ENCODE results near the gene ABCF1. TPM values are rescaled to one million over a fixed set of nuclear protein-coding genes. Genes with fewer than 3 reads are reported as not detected.

Gene ABCF1
- total RNA-seq, 2 donors from 2014 or later: 42.3 to 49.2 TPM

- Histone ChIP-seq H3K4me1 (replicated peaks) (no peaks in the 10 kb centered on the region), H3K27ac (no peak overlapping the region), H3K4me3 (no peak overlapping the region), H3K9me3 (no peaks in the 10 kb centered on the region), H3K27me3 (replicated peaks; ENCODE audit: insufficient read depth) (no peaks in the 10 kb centered on the region), H3K36me3 (peaks cover 30 to 33% of the 10 kb centered on the region in 2 donors)
- 66% methylated on average over 10 of the region's 10 CpGs for WGBS
- TF ChIP-seq CTCF (IDR thresholded peaks at IDR 0.05) (no peak), POLR2A (IDR thresholded peaks at IDR 0.05) (no peak), POLR2AphosphoS5 (IDR thresholded peaks at IDR 0.05) (no peak)
- DNase-seq (ENCODE audit: low spot score): no peak
- intact Hi-C loops (cut with DNase I): no loop called here
These were observed 29.3 kb downstream of the ABCF1 start for GRCh38 chr6:30600451-30600961.

GRCh38 chr6:30601436-30601814 lies 30.2 kb downstream of the ABCF1 start:
- 59% methylated on average over 6 of the region's 6 CpGs for WGBS
- H3K27ac ChIP-seq: no peak overlapping the region
- H3K27me3 ChIP-seq (replicated peaks; ENCODE audit: insufficient read depth): no peaks in the 10 kb centered on the region
- intact Hi-C loops (cut with DNase I): no loop called here
- H3K36me3 ChIP-seq: peaks cover 37 to 40% of the 10 kb centered on the region in 2 donors
- no peak overlapping the region for H3K4me3 ChIP-seq
- H3K9me3 ChIP-seq: no peaks in the 10 kb centered on the region
- no peak for TF ChIP-seq CTCF (IDR thresholded peaks at IDR 0.05)
- no peak for TF ChIP-seq POLR2AphosphoS5 (IDR thresholded peaks at IDR 0.05)
- TF ChIP-seq POLR2A (IDR thresholded peaks at IDR 0.05): no peak
- no peaks in the 10 kb centered on the region for H3K4me1 ChIP-seq (replicated peaks)
- DNase-seq (ENCODE audit: low spot score): no peak

- H3K27ac ChIP-seq: no peak overlapping the region
- no peak for DNase-seq (ENCODE audit: low spot score)
- intact Hi-C loops (cut with DNase I): no loop called here
- no peaks in the 10 kb centered on the region for H3K9me3 ChIP-seq
- WGBS: 93% methylated on average over 39 of the region's 39 CpGs
- H3K27me3 ChIP-seq (replicated peaks; ENCODE audit: insufficient read depth): no peaks in the 10 kb centered on the region
- peaks cover 37 to 44% of the 10 kb centered on the region in 2 donors for H3K36me3 ChIP-seq
- H3K4me1 ChIP-seq (replicated peaks): no peaks in the 10 kb centered on the region
- TF ChIP-seq CTCF (IDR thresholded peaks at IDR 0.05): no peak
- no peak for TF ChIP-seq POLR2A (IDR thresholded peaks at IDR 0.05)
- TF ChIP-seq POLR2AphosphoS5 (IDR thresholded peaks at IDR 0.05): no peak
- no peak overlapping the region for H3K4me3 ChIP-seq
These were observed 30.8 kb downstream of the ABCF1 start for GRCh38 chr6:30601815-30602641.

GRCh38 chr6:30603961-30604360 lies 32.7 kb downstream of the ABCF1 start:
- Histone ChIP-seq H3K4me3 (no peak overlapping the region), H3K27me3 (replicated peaks; ENCODE audit: insufficient read depth) (no peaks in the 10 kb centered on the region), H3K27ac (no peak overlapping the region), H3K36me3 (peaks cover 37 to 44% of the 10 kb centered on the region in 2 donors), H3K9me3 (no peaks in the 10 kb centered on the region), H3K4me1 (replicated peaks) (no peaks in the 10 kb centered on the region)
- intact Hi-C loops (cut with DNase I): no loop called here
- no peak for DNase-seq (ENCODE audit: low spot score)
- 96% methylated on average over 13 of the region's 13 CpGs for WGBS
- TF ChIP-seq POLR2AphosphoS5 (IDR thresholded peaks at IDR 0.05) (no peak), CTCF (IDR thresholded peaks at IDR 0.05) (no peak), POLR2A (IDR thresholded peaks at IDR 0.05) (no peak)

- 81% methylated on average over 4 of the region's 4 CpGs for WGBS
- intact Hi-C loops (cut with DNase I): no loop called here
- no peak overlapping the region for H3K27ac ChIP-seq
- no peaks in the 10 kb centered on the region for H3K27me3 ChIP-seq (replicated peaks; ENCODE audit: insufficient read depth)
- H3K9me3 ChIP-seq: no peaks in the 10 kb centered on the region
- TF ChIP-seq POLR2A (IDR thresholded peaks at IDR 0.05) (no peak), CTCF (IDR thresholded peaks at IDR 0.05) (no peak), POLR2AphosphoS5 (IDR thresholded peaks at IDR 0.05) (no peak)
- H3K36me3 ChIP-seq: peaks cover 11 to 14% of the 10 kb centered on the region in 2 donors
- peaks cover 5% of the 10 kb centered on the region for H3K4me1 ChIP-seq (replicated peaks)
- H3K4me3 ChIP-seq: no peak overlapping the region
- DNase-seq (ENCODE audit: low spot score): no peak
These were observed 38.8 kb downstream of the ABCF1 start for GRCh38 chr6:30610065-30610464.

Data from prostate gland (tissue), 2 donors.